MM.1S (cell line): Measurements from ENCODE around the gene SMPD3.

Experiments
- DNase-seq: peaks from one replicate; pipeline ENCODE4 v3.0.0-alpha.2; 2015
- H2AFZ ChIP-seq: fragments of 300-600 bp; sonication (generic); 2 replicates; pipeline ENCODE4 v1.6.0; 2016; ENCODE audit warnings: antibody characterized with exemption, low read length
- H3F3A ChIP-seq: fragments of 300-600 bp; sonication (generic); 2 replicates; pipeline ENCODE4 v1.6.1; 2016; ENCODE audit warnings: mild to moderate bottlenecking, antibody characterized with exemption, low read length, moderate library complexity, mixed read lengths; ENCODE audit not compliant: insufficient read depth
- H3K27ac ChIP-seq: fragments of 300-600 bp; sonication (generic); 2 replicates; pipeline ENCODE4 v1.5.1; 2016; ENCODE audit warnings: mild to moderate bottlenecking, low read length
- H3K27me3 ChIP-seq: fragments of 300-600 bp; sonication (generic); replicated peaks from 2 replicates; pipeline ENCODE4 v1.6.0; 2016; ENCODE audit warnings: low read length; ENCODE audit not compliant: insufficient read depth
- H3K36me3 ChIP-seq: fragments of 300-600 bp; sonication (generic); replicated peaks from 2 replicates; pipeline ENCODE4 v1.6.1; 2016; ENCODE audit warnings: mild to moderate bottlenecking, low read length, mixed read lengths; ENCODE audit not compliant: insufficient read depth
- H3K4me1 ChIP-seq: fragments of 300-600 bp; sonication (generic); 2 replicates; pipeline ENCODE4 v1.6.1; 2016; ENCODE audit warnings: low read length, mixed read lengths
- H3K4me2 ChIP-seq: fragments of 300-600 bp; sonication (generic); 2 replicates; pipeline ENCODE4 v1.6.0; 2016; ENCODE audit warnings: low read depth, low read length
- H3K4me3 ChIP-seq: fragments of 300-600 bp; sonication (generic); 2 replicates; pipeline ENCODE4 v1.5.1; 2016; ENCODE audit warnings: low read length, mixed read lengths
- H3K79me2 ChIP-seq: fragments of 300-600 bp; sonication (generic); 2 replicates; pipeline ENCODE4 v1.6.1; 2016; ENCODE audit warnings: mixed run types, low read length, mixed read lengths
- H3K9ac ChIP-seq: fragments of 300-600 bp; sonication (generic); 2 replicates; pipeline ENCODE4 v1.6.1; 2016; ENCODE audit warnings: low read length, mixed read lengths
- H3K9me2 ChIP-seq: fragments of 300-600 bp; sonication (generic); replicated peaks from 2 replicates; pipeline ENCODE4 v1.6.1; 2016; ENCODE audit warnings: mild to moderate bottlenecking, low read length, mixed read lengths; ENCODE audit not compliant: insufficient read depth
- H3K9me3 ChIP-seq: fragments of 300-600 bp; sonication (generic); replicated peaks from 2 replicates; pipeline ENCODE4 v1.6.1; 2016; ENCODE audit warnings: mild to moderate bottlenecking, low read length, mixed read lengths; ENCODE audit not compliant: insufficient read depth
- H4K20me1 ChIP-seq: fragments of 300-600 bp; sonication (generic); 2 replicates; pipeline ENCODE4 v1.6.1; 2016; ENCODE audit warnings: mild to moderate bottlenecking, low read length, moderate library complexity, mixed read lengths; ENCODE audit not compliant: insufficient read depth
- CTCF ChIP-seq: fragments of 300-600 bp; sonication (generic); IDR thresholded peaks from 2 replicates; pipeline ENCODE4 v1.5.1; 2016; ENCODE audit warnings: antibody characterized with exemption, low read length, mixed read lengths
- EZH2 ChIP-seq: fragments of 300-600 bp; sonication (generic); optimal IDR thresholded peaks from 2 replicates; pipeline ENCODE3; 2017; ENCODE audit warnings: low read depth, mild to moderate bottlenecking, antibody characterized with exemption, low read length, mixed read lengths
- EZH2phosphoT487 ChIP-seq: fragments of 300-600 bp; sonication (generic); IDR thresholded peaks from 2 replicates; pipeline ENCODE4 v1.6.1; 2018; ENCODE audit warnings: antibody characterized with exemption, low read length

SMPD3 gene

DNA sequence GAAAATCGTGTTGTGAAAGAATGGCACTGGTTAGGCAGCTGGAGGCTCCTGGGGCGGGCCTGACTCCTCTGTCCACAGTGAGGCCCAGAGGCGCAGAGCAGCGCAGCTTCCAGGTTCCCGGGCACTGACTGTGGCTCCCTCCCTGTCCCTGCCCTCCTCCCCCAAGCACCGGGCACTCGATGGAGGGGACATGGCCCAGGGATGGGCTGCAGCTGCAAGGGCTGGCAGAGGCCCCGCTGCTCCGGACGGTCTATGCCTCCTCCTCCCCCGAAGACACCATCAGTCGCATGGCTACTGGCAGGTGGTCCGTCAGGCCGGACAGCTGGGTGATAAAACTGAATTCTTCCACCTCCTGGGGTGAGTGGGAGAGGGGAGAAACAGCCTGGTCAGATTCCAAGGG is 87.4 kb downstream of the SMPD3 start:
- Histone ChIP-seq H3K27ac (no peak overlapping the region), H4K20me1 (no peaks in the 10 kb centered on the region), H3K36me3 (0 out of 2 replicates have a peak, but pooled peaks cover 4% of the 10 kb centered on the region), H3K27me3 (no peaks in the 10 kb centered on the region), H3K9ac (no peak overlapping the region), H3K9me3 (no peaks in the 10 kb centered on the region), H3K4me1 (peaks cover 24% of the 10 kb centered on the region), H3K79me2 (0 out of 2 replicates have a peak, but pooled peaks cover 8% of the 10 kb centered on the region), H3F3A (peaks cover 7% of the 10 kb centered on the region; the same call in 1 of the 2 replicates), H3K4me2 (no peak overlapping the region), H3K9me2 (no peaks in the 10 kb centered on the region), H3K4me3 (no peak overlapping the region), H2AFZ (no peak overlapping the region)
- no peak for TF ChIP-seq EZH2
- no peak for TF ChIP-seq EZH2phosphoT487
- TF ChIP-seq CTCF: no peak
- DNase-seq: no peak

- Histone ChIP-seq H2AFZ (no peak overlapping the region), H4K20me1 (no peaks in the 10 kb centered on the region), H3K4me1 (peaks cover 28% of the 10 kb centered on the region), H3K9ac (no peak overlapping the region), H3K9me3 (no peaks in the 10 kb centered on the region), H3K79me2 (0 out of 2 replicates have a peak, but pooled peaks cover 8% of the 10 kb centered on the region), H3F3A (peaks cover 8% of the 10 kb centered on the region; the same call in 1 of the 2 replicates), H3K36me3 (0 out of 2 replicates have a peak, but pooled peaks cover 4% of the 10 kb centered on the region), H3K4me2 (no peak overlapping the region), H3K27ac (no peak overlapping the region), H3K9me2 (no peaks in the 10 kb centered on the region), H3K4me3 (no peak overlapping the region), H3K27me3 (no peaks in the 10 kb centered on the region)
- TF ChIP-seq EZH2: no peak
- no peak for TF ChIP-seq CTCF
- TF ChIP-seq EZH2phosphoT487: no peak
- no peak for DNase-seq
Measured at GRCh38 chr16:68360547-68360946, 87.8 kb downstream of the SMPD3 start.

DNA sequence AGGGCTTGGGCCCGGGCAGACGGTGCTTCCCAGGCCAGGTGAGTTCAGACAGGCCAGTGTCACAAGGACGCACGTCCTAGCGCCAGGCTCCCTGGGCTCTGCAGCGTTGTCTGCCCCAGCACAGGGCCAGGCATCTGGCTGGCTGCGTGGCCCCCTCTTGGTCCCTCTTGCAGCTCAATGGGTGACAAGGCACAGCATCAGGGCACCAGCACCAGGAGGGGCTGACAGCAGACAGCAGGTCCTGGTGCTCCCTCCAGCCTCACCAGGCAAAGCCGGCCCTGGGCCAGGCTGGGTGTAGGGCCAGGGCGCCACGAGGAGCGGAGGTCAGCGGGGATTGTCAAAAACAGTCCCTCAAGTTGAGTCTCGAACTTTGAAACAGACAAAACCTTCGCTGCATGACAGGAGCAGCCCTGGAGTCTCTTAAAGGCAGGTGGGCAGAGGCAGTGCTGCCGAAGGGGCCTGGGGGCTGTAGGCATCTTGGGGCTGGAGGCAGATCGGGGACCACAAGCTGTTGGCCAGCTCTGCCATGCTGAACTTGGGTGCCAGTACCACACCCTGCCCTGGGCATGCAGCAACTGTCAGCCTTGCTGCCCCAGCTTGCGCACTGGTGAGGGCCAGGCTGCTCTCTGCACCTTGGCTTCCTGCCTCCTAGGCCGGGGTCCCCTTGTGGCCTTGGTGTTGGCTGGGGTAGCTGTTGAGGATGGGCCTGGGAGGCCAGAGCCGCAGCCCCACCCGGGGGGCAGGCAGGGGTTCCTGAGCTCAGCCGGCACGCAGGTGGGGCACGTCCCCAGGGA is 88.7 kb downstream of the SMPD3 start:
- 0 out of 2 replicates have a peak, but pooled peaks cover 4% of the 10 kb centered on the region for H3K36me3 ChIP-seq
- H3K9me2 ChIP-seq: no peaks in the 10 kb centered on the region
- no peaks in the 10 kb centered on the region for H3K27me3 ChIP-seq
- no peak overlapping the region for H3K4me3 ChIP-seq
- peaks cover 8% of the 10 kb centered on the region; the same call in 1 of the 2 replicates for H3F3A ChIP-seq
- no peak for DNase-seq
- H3K4me1 ChIP-seq: peaks cover 33% of the 10 kb centered on the region
- H3K9ac ChIP-seq: no peak overlapping the region
- no peaks in the 10 kb centered on the region for H4K20me1 ChIP-seq
- H3K4me2 ChIP-seq: no peak overlapping the region
- no peak overlapping the region for H3K27ac ChIP-seq
- H3K79me2 ChIP-seq: 0 out of 2 replicates have a peak, but pooled peaks cover 8% of the 10 kb centered on the region
- no peak overlapping the region for H2AFZ ChIP-seq
- H3K9me3 ChIP-seq: no peaks in the 10 kb centered on the region
- no peak for TF ChIP-seq EZH2phosphoT487
- no peak for TF ChIP-seq CTCF
- TF ChIP-seq EZH2: no peak
